Lower leg skin (tissue), 4 donors: ENCODE results near the gene PILRB. TPM values are rescaled to one million over a fixed set of nuclear protein-coding genes. Genes with fewer than 3 reads are reported as not detected.
A peak's percentile ranks its signal among the peaks of the same experiment; 100 is the strongest.
"Not testable (repeated sequence)": the region's sequence is repeated elsewhere in the genome, so short reads cannot be mapped to it uniquely, and the experiment has no call there.

Source experiments
- DNase-seq, 2 donors: peaks; one replicate each; pipeline ENCODE4 v3.0.0-alpha.2; 2019; ENCODE audit warnings: low spot score in 2 of 2
- H3K4me3 ChIP-seq: fragments of 200-600 bp; sonication (generic); 2 replicates; pipeline ENCODE4 v1.5.1; 2017; ENCODE audit warnings: mild to moderate bottlenecking, low read depth; ENCODE audit not compliant: poor library complexity, severe bottlenecking
- POLR2A ChIP-seq, 2 donors: fragments of 450-650 bp; IDR thresholded peaks; one replicate each; pipeline ENCODE4 v1.6.1; 2016 to 2017; ENCODE audit warnings: antibody characterized with exemption in 2 of 2, mild to moderate bottlenecking in 1 of 2, moderate library complexity in 1 of 2
- WGBS, 2 donors: methylation state at CpG; one replicate each; pipeline ENCODE4 v1.1.5; 2018; 5-methylcytosine and 5-hydroxymethylcytosine counted together
- intact Hi-C: fragments of 100-400 bp; cut with DNase I; formaldehyde crosslinking; loops from one replicate; pipeline ENCODE4 v1.15.0; 2023; ENCODE audit warnings: low total_unique reads
- total RNA-seq, 4 donors: library from RNA; depleted of rRNA; stranded (reverse); fragments of >200 nt; gene quantifications; one replicate each; pipeline ENCODE4 v1.1.0, GENCODE V29; 2016
- TF ChIP-seq, protein P1 (sequence below), 3 donors: fragments of 450-650 bp; IDR thresholded peaks; one replicate each; pipeline ENCODE4 v1.5.1; 2016; ENCODE audit warnings: antibody characterized with exemption in 3 of 3, mild to moderate bottlenecking in 3 of 3, moderate library complexity in 2 of 3

Gene PILRB
- total RNA-seq, 4 donors from 2014 or later, result 33.3 to 86.8 (median 47.3) TPM

DNA sequence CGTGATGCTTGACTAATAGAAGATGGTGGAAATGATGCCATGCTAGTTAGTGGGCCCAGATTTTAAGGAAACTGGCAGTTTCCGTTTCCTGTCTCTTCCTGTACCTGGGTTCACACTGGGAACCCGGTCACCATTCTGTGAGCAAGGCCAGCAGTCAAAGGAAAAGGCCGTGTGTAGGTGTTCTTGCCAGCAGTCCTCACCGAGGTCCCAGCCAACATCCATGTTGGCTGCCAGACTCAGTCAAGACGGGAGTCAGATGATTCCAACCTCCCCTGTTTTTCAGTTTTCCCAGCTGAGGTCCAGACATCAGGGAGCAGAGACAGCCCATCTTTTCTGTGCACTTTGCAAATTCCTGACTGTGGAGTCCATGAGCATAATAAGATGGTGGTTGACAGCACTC is 15.2 kb upstream of the PILRB start:
- WGBS, 2 donors, result 53 to 66% methylated on average over 6 of the region's 6 CpGs
- intact Hi-C loops, result no loop called here
- H3K4me3 ChIP-seq, result no peak overlapping the region
- no peak for DNase-seq
- TF ChIP-seq, protein P1, sequence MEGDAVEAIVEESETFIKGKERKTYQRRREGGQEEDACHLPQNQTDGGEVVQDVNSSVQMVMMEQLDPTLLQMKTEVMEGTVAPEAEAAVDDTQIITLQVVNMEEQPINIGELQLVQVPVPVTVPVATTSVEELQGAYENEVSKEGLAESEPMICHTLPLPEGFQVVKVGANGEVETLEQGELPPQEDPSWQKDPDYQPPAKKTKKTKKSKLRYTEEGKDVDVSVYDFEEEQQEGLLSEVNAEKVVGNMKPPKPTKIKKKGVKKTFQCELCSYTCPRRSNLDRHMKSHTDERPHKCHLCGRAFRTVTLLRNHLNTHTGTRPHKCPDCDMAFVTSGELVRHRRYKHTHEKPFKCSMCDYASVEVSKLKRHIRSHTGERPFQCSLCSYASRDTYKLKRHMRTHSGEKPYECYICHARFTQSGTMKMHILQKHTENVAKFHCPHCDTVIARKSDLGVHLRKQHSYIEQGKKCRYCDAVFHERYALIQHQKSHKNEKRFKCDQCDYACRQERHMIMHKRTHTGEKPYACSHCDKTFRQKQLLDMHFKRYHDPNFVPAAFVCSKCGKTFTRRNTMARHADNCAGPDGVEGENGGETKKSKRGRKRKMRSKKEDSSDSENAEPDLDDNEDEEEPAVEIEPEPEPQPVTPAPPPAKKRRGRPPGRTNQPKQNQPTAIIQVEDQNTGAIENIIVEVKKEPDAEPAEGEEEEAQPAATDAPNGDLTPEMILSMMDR (IDR thresholded peaks at IDR 0.05), result no peak
- no peak for TF ChIP-seq POLR2A (IDR thresholded peaks at IDR 0.05)

DNA sequence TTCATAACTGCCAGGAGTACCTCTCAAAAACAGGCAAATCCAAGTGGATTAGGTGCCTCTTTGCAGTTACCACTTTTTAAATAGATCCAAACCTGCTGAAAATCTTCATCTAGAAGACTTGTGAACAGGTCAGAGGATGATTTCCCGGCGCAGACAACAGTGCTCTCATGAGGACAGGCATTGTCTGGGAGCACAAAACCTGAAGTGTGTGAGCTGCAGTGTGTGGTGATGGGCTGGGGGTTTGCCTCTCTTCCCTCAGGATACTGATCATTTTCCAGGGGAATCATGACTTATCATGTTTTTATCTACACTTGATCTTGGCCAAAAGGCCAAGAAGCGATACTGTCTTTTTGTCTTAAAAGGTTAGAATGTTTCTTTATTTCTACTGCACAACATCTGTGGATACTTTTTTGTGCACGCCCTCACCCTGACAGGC is 13.8 kb upstream of the PILRB start:
- H3K4me3 ChIP-seq, DNase-seq, intact Hi-C loops: not testable (repeated sequence)
- WGBS, 2 donors, result 75 to 78% methylated on average over 4 of the region's 4 CpGs

DNA sequence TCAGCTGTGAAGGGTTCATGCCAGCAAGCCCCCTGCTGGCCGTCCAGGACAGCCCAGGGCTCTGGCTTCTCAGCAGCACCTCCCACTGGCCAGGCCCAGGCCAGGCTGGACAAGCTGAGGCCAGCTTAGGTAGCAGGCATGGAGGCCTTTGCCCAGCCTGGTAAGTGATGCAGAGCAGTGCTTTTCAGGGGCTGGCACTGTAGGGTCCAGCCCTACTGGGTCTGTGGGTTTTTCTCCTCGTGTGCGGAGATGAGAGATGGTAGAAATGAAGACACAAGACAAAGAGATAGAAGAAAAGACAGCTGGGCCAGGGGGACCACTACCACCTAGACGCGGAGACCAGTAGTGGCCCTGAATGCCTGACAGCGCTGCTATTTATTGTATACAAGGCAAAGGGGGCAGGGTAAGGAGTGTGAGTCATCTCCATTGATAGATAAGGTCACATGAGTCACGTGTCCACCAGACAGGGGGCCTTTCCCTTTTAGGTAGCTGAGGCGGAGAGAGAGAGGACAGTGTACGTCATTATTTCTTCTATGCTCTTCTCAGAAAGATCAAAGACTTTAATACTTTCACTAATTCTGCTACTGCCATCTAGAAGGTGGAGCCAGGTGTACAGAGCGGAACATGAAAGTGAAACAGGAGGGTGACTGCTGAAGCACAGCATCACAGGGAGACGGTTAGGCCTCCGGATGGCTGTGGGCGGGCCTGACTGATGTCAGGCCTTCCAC is 13.2 kb upstream of the PILRB start:
- 62 to 68% methylated on average over 8 to 10 of the region's 13 CpGs for WGBS, 2 donors
- intact Hi-C loops, H3K4me3 ChIP-seq, DNase-seq: not testable (repeated sequence)

DNA sequence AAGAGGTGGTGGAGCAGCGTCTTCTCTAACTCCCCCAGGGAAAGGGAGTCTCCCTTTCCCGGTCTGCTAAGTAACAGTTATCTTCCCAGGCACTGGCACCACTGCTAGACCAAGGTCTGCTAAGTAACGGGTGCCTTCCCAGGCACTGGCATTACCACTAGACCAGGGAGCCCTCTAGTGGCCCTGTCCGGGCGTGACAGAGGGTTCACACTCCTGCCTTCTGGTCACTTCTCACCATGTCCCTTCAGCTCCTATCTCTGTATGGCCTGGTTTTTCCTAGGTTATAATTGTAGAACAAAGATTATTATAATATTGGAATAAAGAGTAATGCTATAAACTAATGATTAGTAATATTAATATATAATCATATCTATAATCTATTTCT is 12.6 kb upstream of the PILRB start:
- WGBS, 2 donors, result 6 to 9% methylated on average over 3 of the region's 5 CpGs
- peak in 1 of 2 donors; percentile 71 for DNase-seq
- intact Hi-C loops, H3K4me3 ChIP-seq: not testable (repeated sequence)

DNA sequence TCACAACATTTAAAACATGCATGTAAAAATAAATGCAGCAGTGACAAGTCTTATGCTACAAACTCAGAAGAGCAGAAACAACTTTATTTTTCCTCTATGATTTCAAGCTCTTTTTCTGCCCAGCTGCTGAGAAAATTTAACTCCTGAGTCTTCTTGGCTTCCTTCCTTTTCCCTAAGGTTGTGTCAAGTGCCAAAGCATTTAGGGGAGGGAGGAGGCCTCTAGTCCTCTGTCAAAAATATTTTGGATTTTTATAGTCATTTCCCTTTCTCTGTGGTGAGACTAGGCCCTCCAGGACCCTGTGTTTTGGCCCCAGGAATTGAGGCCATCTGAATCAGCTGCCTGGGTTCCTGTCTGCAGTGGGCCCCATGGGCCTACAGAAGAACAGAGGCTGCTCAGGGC is 11.0 kb upstream of the PILRB start:
- no peak for DNase-seq
- TF ChIP-seq, protein P1 (IDR thresholded peaks at IDR 0.05), result no peak
- no peak for TF ChIP-seq POLR2A (IDR thresholded peaks at IDR 0.05)
- intact Hi-C loops, result no loop called here
- H3K4me3 ChIP-seq, result no peak overlapping the region

DNA sequence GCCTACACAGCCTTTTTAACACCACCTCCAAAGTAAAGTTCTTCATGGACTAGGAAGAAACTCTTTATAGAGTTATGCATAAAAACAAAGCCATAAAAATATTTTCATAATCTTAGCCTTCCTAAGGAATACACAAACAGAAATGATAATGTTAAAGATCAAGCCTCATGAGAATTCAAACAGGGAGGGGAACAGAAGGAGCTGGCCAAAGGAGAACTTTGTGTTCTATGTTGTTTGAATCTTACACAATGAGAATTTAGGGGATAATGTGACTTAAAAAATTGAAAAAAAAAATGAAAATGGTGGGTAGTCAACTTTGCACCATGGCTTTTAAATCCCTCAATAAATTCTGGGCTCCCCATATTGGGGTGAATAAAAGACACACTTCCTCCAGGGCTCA is 9.1 kb upstream of the PILRB start:
- TF ChIP-seq, protein P1 (IDR thresholded peaks at IDR 0.05), result no peak
- TF ChIP-seq POLR2A (IDR thresholded peaks at IDR 0.05), result no peak
- no peak for DNase-seq
- intact Hi-C loops, result no loop called here
- no peak overlapping the region for H3K4me3 ChIP-seq

DNA sequence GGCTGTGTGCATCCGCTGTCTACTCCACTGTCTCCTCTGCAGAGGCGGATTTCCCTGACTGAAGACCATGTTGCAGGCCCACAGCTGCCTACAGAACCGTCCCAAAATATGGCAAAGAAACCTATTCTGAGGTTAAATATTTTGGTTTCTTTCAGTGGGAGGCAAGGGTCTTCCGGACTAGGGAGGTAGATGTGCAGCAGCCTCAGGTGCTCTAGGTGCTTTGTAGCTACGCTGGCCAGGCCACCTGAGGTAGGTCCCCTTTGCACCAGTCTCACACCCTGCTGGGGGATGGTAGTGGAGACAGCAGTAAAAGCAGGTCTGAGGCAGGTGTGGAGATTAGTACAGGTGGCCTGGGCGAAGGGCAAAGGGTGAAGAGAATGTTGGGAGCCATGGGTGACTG is 8.2 kb upstream of the PILRB start:
- intact Hi-C loops, result no loop called here
- 95 to 96% methylated on average over 6 of the region's 6 CpGs for WGBS, 2 donors
- no peak for TF ChIP-seq POLR2A (IDR thresholded peaks at IDR 0.05)
- TF ChIP-seq, protein P1 (IDR thresholded peaks at IDR 0.05), result no peak
- DNase-seq, result no peak
- no peak overlapping the region for H3K4me3 ChIP-seq
